ELR (cell line): ENCODE measurements around the gene TTLL8.
"Not testable (repeated sequence)": the region's sequence is repeated elsewhere in the genome, so short reads cannot be mapped to it uniquely, and the experiment has no call there.

Experiments
- DNase-seq: peaks from one replicate; pipeline ENCODE4 v3.0.0-alpha.2; 2015; ENCODE audit warnings: low read depth

TTLL8 gene

GRCh38 chr22:50001388-50002231 lies 56.5 kb downstream of the TTLL8 start:
- DNase-seq = no peak

GRCh38 chr22:50000587-50001387 lies 57.3 kb downstream of the TTLL8 start:
- DNase-seq = no peak

GRCh38 chr22:49999946-50000586 lies 58.0 kb downstream of the TTLL8 start:
- DNase-seq = no peak

GRCh38 chr22:49999063-49999945 lies 58.8 kb downstream of the TTLL8 start:
- DNase-seq = no peak

GRCh38 chr22:49998718-49999062 lies 59.4 kb downstream of the TTLL8 start:
- DNase-seq = no peak

- DNase-seq = no peak
These were observed 60.0 kb downstream of the TTLL8 start for GRCh38 chr22:49997932-49998717.

- DNase-seq = no peak
These were observed 60.9 kb downstream of the TTLL8 start for GRCh38 chr22:49997251-49997599.

GRCh38 chr22:49996518-49997250 lies 61.4 kb downstream of the TTLL8 start:
- DNase-seq = no peak

- no peak for DNase-seq
These were observed 62.0 kb downstream of the TTLL8 start for GRCh38 chr22:49996119-49996517.

- no peak for DNase-seq
These were observed 62.6 kb downstream of the TTLL8 start for GRCh38 chr22:49995361-49996118.

- no peak for DNase-seq
These were observed 63.1 kb downstream of the TTLL8 start for GRCh38 chr22:49995041-49995360.

- no peak for DNase-seq
These were observed 63.6 kb downstream of the TTLL8 start for GRCh38 chr22:49994361-49995040.

GRCh38 chr22:49993649-49994360 lies 64.3 kb downstream of the TTLL8 start:
- DNase-seq = no peak

GRCh38 chr22:49992921-49993648 lies 65.0 kb downstream of the TTLL8 start:
- peak; percentile 71 for DNase-seq

GRCh38 chr22:49991907-49992533 lies 66.1 kb downstream of the TTLL8 start:
- no peak for DNase-seq

GRCh38 chr22:49991167-49991566 lies 66.9 kb downstream of the TTLL8 start:
- DNase-seq = no peak

- not testable (repeated sequence) for DNase-seq
These were observed 68.3 kb downstream of the TTLL8 start for GRCh38 chr22:49989826-49990225.
